HUES64 (cell line): ENCODE results near the gene TNFRSF19.

Experiments used
- H3K27ac ChIP-seq: 2 replicates; pipeline ENCODE4 v1.7.0; 2013; ENCODE audit warnings: low read depth, low read length, inconsistent platforms
- H3K27me3 ChIP-seq: 2 replicates; pipeline ENCODE4 v1.6.1; 2013; ENCODE audit warnings: mild to moderate bottlenecking, low read length; ENCODE audit not compliant: insufficient read depth
- H3K36me3 ChIP-seq: 2 replicates; pipeline ENCODE4 v1.6.1; 2013; ENCODE audit warnings: mild to moderate bottlenecking, low read length; ENCODE audit not compliant: insufficient read depth
- H3K4me1 ChIP-seq: 2 replicates; pipeline ENCODE4 v1.6.1; 2013; ENCODE audit warnings: mild to moderate bottlenecking, low read length, moderate library complexity; ENCODE audit not compliant: insufficient read depth
- H3K4me3 ChIP-seq: 2 replicates; pipeline ENCODE4 v1.5.1; 2013; ENCODE audit warnings: mild to moderate bottlenecking, low read length, moderate library complexity
- H3K9ac ChIP-seq: 2 replicates; pipeline ENCODE4 v1.6.1; 2013; ENCODE audit warnings: mild to moderate bottlenecking, low read depth, low read length
- H3K9me3 ChIP-seq: 2 replicates; pipeline ENCODE4 v1.6.1; 2013; ENCODE audit warnings: low read depth, low read length; ENCODE audit not compliant: insufficient read depth
- WGBS: fragments of 150-250, 120-280 bp; methylation state at CpG from one replicate; pipeline ENCODE4 v1.1.7; 2013; ENCODE audit warnings: missing lambda C conversion rate; 5-methylcytosine and 5-hydroxymethylcytosine counted together

TNFRSF19 gene

GRCh38 chr13:23724196-23724970 lies 154.2 kb downstream of the TNFRSF19 start:
- H3K27me3 ChIP-seq: no peaks in the 10 kb centered on the region
- H3K4me1 ChIP-seq: 0 out of 2 replicates have a peak, but pooled peaks cover 8% of the 10 kb centered on the region
- no peaks in the 10 kb centered on the region for H3K9me3 ChIP-seq
- no peak overlapping the region for H3K4me3 ChIP-seq
- WGBS: 79% methylated on average over 7 of the region's 7 CpGs
- no peak overlapping the region for H3K27ac ChIP-seq
- no peak overlapping the region for H3K9ac ChIP-seq
- no peaks in the 10 kb centered on the region for H3K36me3 ChIP-seq
